Tibial nerve (tissue), 4 donors: ENCODE results near the gene PTN. TPM values are rescaled to one million over a fixed set of nuclear protein-coding genes. Genes with fewer than 3 reads are reported as not detected.
A peak's percentile ranks its signal among the peaks of the same experiment; 100 is the strongest.

Source experiments
- DNase-seq, 2 donors: peaks; one replicate each; pipeline ENCODE4 v3.0.0-alpha.2; 2019; ENCODE audit warnings: low spot score in 2 of 2
- H3K27ac ChIP-seq, 4 donors: fragments of 200-600 bp; sonication (generic) in 3 of 4; one replicate each; pipeline ENCODE4 v1.5.1; 2017 to 2019; ENCODE audit warnings: mild to moderate bottlenecking in 1 of 4
- H3K27me3 ChIP-seq, 2 donors: fragments of 200-600 bp; sonication (generic) in 1 of 2; one replicate each; pipeline versions ENCODE4 v1.5.1 to v1.6.0; 2017 to 2019
- H3K36me3 ChIP-seq, 3 donors: fragments of 200-600 bp; sonication (generic); one replicate each; pipeline ENCODE4 v1.5.1; 2018 to 2019
- H3K4me1 ChIP-seq, 4 donors: fragments of 200-600 bp; sonication (generic) in 3 of 4; one replicate each; pipeline ENCODE4 v1.5.1; 2017 to 2019
- H3K4me3 ChIP-seq, 4 donors: fragments of 200-600 bp; sonication (generic) in 3 of 4; one replicate each; pipeline ENCODE4 v1.5.1; 2017 to 2019; ENCODE audit warnings: mild to moderate bottlenecking in 1 of 4, moderate library complexity in 1 of 4
- H3K9me3 ChIP-seq, 4 donors: fragments of 200-600 bp; sonication (generic) in 3 of 4; one replicate each; pipeline ENCODE4 v1.5.1; 2017 to 2019
- EP300 ChIP-seq, 2 donors: sonication (generic); formaldehyde crosslinking; IDR thresholded peaks; one replicate each; pipeline ENCODE4 v1.6.1; 2017; ENCODE audit warnings: antibody characterized with exemption in 2 of 2, mild to moderate bottlenecking in 1 of 2
- POLR2A ChIP-seq, 2 donors: fragments of 450-650 bp; IDR thresholded peaks; one replicate each; pipeline ENCODE4 v1.6.1; 2017; ENCODE audit warnings: antibody characterized with exemption in 2 of 2, mild to moderate bottlenecking in 2 of 2, moderate library complexity in 2 of 2
- WGBS, 2 donors: methylation state at CpG; one replicate each; pipeline ENCODE4 v1.1.5; 2018; 5-methylcytosine and 5-hydroxymethylcytosine counted together
- total RNA-seq, 4 donors: library from RNA; depleted of rRNA; stranded (reverse); fragments of >200 nt; gene quantifications; one replicate each; pipeline ENCODE4 v1.1.0, GENCODE V29; 2016
- TF ChIP-seq, protein P1 (sequence below), 5 experiments: fragments of 200-600 bp in 3 of 5; fragments of 450-650 bp in 2 of 5; sonication (generic) in 3 of 5; IDR thresholded peaks; one replicate each; pipeline ENCODE4 v1.5.1; 2016 to 2019; ENCODE audit warnings: antibody characterized with exemption in 5 of 5, mild to moderate bottlenecking in 3 of 5, moderate library complexity in 2 of 5

PTN gene, protein sequence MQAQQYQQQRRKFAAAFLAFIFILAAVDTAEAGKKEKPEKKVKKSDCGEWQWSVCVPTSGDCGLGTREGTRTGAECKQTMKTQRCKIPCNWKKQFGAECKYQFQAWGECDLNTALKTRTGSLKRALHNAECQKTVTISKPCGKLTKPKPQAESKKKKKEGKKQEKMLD
- total RNA-seq = 10 to 100 TPM in 1 of 4 donors, 1 to 10 TPM in 3; 5.0 to 10.0 (median 7.4) TPM

DNA sequence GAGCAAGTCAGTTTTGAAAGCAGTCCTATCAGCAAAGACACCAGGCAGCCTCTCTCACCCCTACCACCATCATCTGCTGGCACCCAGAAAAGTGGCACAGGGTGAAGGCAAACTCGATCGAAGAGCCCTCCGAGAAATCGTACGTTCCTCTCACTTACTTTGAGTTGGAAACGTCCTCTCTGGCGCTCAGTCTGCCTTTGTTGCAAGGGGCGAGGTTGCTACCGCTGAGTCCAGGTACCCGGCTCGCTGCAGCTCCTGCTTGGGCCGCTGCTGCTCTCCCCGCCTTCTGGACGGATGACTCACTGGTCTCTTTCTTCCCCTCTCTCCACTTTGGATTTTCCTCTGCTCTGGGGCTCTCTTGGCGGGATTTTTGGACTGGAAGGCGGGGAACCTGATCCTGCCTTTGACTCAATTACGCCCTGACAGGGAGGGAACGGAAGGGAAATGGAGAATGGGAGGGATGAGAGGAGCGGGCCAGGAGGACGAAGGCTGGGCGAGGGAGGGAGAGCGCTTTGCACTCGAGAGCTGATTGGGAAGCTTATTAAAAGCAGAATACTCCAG is at the start of gene PTN:
TSS of gene PTN (minus strand) at position 453 of the 561 bp plus-strand sequence. CDS start 88,760 bp downstream, outside the sequence.
- 1% methylated on average over 23 of the region's 23 CpGs for WGBS, 2 donors
- H3K27ac ChIP-seq = peak within 1 kb of the TSS in 2 of 4 donors; percentile 71 to 75
- DNase-seq = no peak

DNA sequence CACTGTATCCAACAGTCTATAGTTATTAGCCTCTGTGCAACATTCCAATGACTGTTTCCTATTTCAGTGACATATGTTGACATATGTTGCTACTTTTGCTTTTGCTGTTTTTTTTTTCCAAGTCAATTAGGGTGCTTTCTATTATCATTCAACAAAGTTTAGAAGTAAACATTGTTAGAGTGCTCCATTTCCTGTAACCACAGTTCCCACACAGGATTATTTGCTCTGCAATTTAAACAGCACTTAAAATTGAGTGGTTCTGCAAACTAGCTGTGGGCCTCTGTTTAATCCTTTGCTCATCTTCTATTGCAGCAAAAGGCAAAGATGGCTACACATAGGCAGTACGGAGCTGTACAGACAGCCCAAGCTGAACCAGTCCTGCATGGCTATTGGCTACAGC is 46.5 kb upstream of the PTN start:
- Histone ChIP-seq H3K27ac (no peak overlapping the region), H3K9me3 (no peaks in the 10 kb centered on the region), H3K27me3 (no peaks in the 10 kb centered on the region), H3K4me1 (no peaks in the 10 kb centered on the region), H3K36me3 (no peaks in the 10 kb centered on the region), H3K4me3 (no peak overlapping the region)
- no peak for DNase-seq
- WGBS, 2 donors = 85 to 86% methylated on average over 1 of the region's 1 CpG
- TF ChIP-seq POLR2A (IDR thresholded peaks at IDR 0.05) = no peak
- no peak for TF ChIP-seq EP300 (IDR thresholded peaks at IDR 0.05)
- TF ChIP-seq, protein P1, sequence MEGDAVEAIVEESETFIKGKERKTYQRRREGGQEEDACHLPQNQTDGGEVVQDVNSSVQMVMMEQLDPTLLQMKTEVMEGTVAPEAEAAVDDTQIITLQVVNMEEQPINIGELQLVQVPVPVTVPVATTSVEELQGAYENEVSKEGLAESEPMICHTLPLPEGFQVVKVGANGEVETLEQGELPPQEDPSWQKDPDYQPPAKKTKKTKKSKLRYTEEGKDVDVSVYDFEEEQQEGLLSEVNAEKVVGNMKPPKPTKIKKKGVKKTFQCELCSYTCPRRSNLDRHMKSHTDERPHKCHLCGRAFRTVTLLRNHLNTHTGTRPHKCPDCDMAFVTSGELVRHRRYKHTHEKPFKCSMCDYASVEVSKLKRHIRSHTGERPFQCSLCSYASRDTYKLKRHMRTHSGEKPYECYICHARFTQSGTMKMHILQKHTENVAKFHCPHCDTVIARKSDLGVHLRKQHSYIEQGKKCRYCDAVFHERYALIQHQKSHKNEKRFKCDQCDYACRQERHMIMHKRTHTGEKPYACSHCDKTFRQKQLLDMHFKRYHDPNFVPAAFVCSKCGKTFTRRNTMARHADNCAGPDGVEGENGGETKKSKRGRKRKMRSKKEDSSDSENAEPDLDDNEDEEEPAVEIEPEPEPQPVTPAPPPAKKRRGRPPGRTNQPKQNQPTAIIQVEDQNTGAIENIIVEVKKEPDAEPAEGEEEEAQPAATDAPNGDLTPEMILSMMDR (IDR thresholded peaks at IDR 0.05) = no peak

More for the DNA sequence above, at the start of gene PTN:
- H3K36me3 ChIP-seq = no peaks in the 10 kb centered on the region
- H3K27me3 ChIP-seq = no peaks in the 10 kb centered on the region
- peak within 1 kb of the TSS; percentile 27 to 50 (median 43) for H3K4me3 ChIP-seq
- no peaks in the 10 kb centered on the region for H3K9me3 ChIP-seq
- TF ChIP-seq EP300 (IDR thresholded peaks at IDR 0.05) = peak in 1 of 2 donors; percentile 38
- TF ChIP-seq POLR2A (IDR thresholded peaks at IDR 0.05) = no peak
- H3K4me1 ChIP-seq = peaks cover 0 to 33% (median 0%) of the 10 kb centered on the region in 4 donors

DNA sequence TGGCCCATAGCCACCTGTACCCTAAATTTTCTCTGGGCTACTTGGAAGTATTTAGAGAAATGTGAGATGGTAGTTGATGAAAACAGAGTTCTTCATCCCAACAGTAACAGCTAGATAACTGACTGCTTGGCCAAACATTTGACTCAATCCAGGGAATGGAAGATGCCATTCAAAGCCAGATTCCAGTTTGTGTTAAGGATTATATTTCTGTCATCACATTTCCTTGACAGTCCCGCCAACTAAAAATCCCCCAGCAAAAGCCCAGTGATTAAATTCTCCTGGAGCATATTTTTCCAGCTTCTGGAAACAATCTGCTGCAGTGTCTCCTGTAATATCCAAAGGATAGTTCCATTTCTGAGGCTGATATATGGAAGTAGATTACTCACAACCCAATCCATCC is 45.4 kb upstream of the PTN start:
- DNase-seq = no peak
- Histone ChIP-seq H3K9me3 (no peaks in the 10 kb centered on the region), H3K27ac (no peak overlapping the region), H3K4me3 (no peak overlapping the region), H3K27me3 (no peaks in the 10 kb centered on the region), H3K4me1 (no peaks in the 10 kb centered on the region), H3K36me3 (no peaks in the 10 kb centered on the region)
- TF ChIP-seq POLR2A (IDR thresholded peaks at IDR 0.05) (no peak), EP300 (IDR thresholded peaks at IDR 0.05) (no peak)
- TF ChIP-seq, protein P1 (IDR thresholded peaks at IDR 0.05) = no peak
- WGBS, 2 donors = 57 to 77% methylated on average over 1 of the region's 1 CpG

DNA sequence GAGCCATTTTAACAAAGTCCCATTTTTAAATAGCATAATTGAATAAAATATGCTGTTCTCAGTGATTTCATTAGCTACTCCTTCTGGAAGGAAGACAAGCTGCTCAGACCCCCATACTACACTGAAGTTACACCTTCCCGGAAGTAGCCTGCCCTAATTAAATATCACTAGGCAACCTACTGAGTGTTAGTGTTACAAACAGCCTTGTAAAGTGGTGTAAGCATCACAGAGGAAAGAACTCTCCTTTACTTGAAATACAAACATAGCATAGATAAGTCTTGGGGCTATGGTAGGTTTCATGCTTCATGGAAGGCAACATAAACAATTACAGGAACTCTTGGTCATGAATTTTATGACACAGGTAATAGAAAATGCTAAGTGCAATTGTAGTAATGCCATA is 43.4 kb upstream of the PTN start:
- WGBS, 2 donors = 45 to 51% methylated on average over 1 of the region's 1 CpG
- H3K36me3 ChIP-seq = no peaks in the 10 kb centered on the region
- no peak overlapping the region for H3K4me3 ChIP-seq
- no peaks in the 10 kb centered on the region for H3K27me3 ChIP-seq
- H3K4me1 ChIP-seq = no peaks in the 10 kb centered on the region
- TF ChIP-seq POLR2A (IDR thresholded peaks at IDR 0.05) (no peak), EP300 (IDR thresholded peaks at IDR 0.05) (no peak)
- TF ChIP-seq, protein P1 (IDR thresholded peaks at IDR 0.05) = no peak
- no peak for DNase-seq
- H3K27ac ChIP-seq = no peak overlapping the region
- H3K9me3 ChIP-seq = no peaks in the 10 kb centered on the region

DNA sequence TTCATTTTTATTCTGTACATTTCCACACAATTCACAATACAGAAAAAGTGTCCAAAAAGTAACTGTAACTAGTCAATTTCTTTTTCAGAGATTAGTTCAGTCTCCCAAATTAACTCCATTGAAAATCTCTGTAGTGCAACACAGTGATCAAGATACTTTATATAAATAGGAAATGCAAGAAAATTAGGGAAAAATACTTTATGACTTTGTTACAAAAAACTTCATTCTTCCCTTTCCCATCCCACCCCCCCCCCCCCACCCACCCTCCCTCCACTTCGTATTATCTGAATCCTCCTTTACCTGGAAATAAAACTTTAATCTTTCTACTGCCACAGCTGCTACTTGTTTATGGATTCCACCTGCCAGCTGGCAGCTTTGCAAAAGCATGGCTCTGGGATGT is 37.5 kb upstream of the PTN start:
- DNase-seq = no peak
- Histone ChIP-seq H3K27me3 (no peaks in the 10 kb centered on the region), H3K4me1 (no peaks in the 10 kb centered on the region), H3K4me3 (no peak overlapping the region), H3K27ac (no peak overlapping the region), H3K9me3 (peaks cover 0 to 12% (median 0%) of the 10 kb centered on the region in 4 donors), H3K36me3 (no peaks in the 10 kb centered on the region)
- WGBS, 2 donors = 64 to 78% methylated on average over 1 of the region's 1 CpG
- TF ChIP-seq POLR2A (IDR thresholded peaks at IDR 0.05) (no peak), EP300 (IDR thresholded peaks at IDR 0.05) (no peak)
- TF ChIP-seq, protein P1 (IDR thresholded peaks at IDR 0.05) = no peak
